Measurements from ENCODE around the gene MPPED1. TPM values are rescaled to one million over a fixed set of nuclear protein-coding genes. Genes with fewer than 3 reads are reported as not detected.

MPPED1 gene
- total and polyA plus RNA-seq, 4 donors = 0.89 to 6.5 (median 4.1) TPM

DNA sequence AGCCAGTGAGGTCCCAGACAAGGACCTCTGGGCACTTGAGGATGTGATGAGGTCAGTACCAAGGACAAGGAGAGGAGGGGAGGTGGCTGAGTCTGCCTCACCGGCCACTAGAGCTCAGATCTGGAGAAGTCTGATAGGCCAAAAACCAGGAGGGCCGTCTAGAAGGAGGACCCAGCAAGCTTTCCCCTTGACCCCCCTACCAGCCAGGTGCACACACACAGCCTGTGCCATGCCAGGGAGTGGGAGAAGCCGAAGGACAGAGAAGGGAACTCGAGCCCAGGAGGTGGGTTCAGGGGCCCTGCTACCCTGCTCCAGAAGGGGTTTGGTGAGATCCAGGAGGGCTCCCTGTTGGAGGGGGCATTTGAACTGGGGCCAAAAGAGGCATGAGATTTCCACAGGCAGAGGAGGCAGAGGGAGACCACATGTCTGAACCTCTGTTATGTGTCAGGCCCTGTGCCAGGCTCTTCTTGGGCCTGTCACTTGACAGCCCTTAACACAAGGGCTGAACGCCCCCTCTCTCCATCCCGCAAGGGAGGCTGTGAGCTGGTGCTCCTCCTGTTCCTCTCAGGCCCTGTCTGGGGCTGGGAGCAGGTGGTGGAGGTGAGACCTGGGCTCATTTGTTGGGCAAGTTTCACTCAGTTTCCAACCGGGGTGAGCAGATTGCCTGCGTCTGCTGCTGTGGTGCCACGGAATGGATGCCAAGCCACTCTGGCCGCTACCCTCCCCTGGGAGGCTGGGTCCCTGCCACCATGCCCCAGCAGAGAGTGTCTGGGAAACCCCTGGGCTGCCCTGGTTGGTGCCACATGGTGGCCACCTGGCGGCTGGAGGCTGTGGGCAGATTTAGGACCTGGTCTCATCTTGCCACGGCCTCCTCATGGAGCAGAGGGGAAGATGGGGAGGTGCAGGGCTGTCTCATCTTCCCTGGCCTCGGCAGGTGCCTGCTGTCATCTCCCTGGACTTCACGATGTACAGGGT is 65.2 kb downstream of the MPPED1 start:
- TF ChIP-seq RXRA (IDR thresholded peaks at IDR 0.05) (no peak), FOXA1 (IDR thresholded peaks at IDR 0.05) (no peak), TAF1 (conservative IDR thresholded peaks at IDR 0.05) (no peak), HNF4A (conservative IDR thresholded peaks at IDR 0.05) (no peak), SP1 (IDR thresholded peaks at IDR 0.05) (no peak), EGR1 (IDR thresholded peaks at IDR 0.05; ENCODE audit: low read depth in 2 of 2) (no peak), NR2F2 (IDR thresholded peaks at IDR 0.05) (no peak), YY1 (IDR thresholded peaks at IDR 0.05) (no peak), JUND (IDR thresholded peaks at IDR 0.05) (no peak), HNF4G (IDR thresholded peaks at IDR 0.05) (no peak)
- TF ChIP-seq, protein P1, sequence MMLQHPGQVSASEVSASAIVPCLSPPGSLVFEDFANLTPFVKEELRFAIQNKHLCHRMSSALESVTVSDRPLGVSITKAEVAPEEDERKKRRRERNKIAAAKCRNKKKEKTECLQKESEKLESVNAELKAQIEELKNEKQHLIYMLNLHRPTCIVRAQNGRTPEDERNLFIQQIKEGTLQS (IDR thresholded peaks at IDR 0.05) = no peak
- TF ChIP-seq, protein P2, sequence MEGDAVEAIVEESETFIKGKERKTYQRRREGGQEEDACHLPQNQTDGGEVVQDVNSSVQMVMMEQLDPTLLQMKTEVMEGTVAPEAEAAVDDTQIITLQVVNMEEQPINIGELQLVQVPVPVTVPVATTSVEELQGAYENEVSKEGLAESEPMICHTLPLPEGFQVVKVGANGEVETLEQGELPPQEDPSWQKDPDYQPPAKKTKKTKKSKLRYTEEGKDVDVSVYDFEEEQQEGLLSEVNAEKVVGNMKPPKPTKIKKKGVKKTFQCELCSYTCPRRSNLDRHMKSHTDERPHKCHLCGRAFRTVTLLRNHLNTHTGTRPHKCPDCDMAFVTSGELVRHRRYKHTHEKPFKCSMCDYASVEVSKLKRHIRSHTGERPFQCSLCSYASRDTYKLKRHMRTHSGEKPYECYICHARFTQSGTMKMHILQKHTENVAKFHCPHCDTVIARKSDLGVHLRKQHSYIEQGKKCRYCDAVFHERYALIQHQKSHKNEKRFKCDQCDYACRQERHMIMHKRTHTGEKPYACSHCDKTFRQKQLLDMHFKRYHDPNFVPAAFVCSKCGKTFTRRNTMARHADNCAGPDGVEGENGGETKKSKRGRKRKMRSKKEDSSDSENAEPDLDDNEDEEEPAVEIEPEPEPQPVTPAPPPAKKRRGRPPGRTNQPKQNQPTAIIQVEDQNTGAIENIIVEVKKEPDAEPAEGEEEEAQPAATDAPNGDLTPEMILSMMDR (IDR thresholded peaks at IDR 0.05; ENCODE audit: low read depth, low read length, missing input control) = no peak
- TF ChIP-seq, protein P3, sequence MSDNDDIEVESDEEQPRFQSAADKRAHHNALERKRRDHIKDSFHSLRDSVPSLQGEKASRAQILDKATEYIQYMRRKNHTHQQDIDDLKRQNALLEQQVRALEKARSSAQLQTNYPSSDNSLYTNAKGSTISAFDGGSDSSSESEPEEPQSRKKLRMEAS (IDR thresholded peaks at IDR 0.05) = no peak
- TF ChIP-seq, protein P4, sequence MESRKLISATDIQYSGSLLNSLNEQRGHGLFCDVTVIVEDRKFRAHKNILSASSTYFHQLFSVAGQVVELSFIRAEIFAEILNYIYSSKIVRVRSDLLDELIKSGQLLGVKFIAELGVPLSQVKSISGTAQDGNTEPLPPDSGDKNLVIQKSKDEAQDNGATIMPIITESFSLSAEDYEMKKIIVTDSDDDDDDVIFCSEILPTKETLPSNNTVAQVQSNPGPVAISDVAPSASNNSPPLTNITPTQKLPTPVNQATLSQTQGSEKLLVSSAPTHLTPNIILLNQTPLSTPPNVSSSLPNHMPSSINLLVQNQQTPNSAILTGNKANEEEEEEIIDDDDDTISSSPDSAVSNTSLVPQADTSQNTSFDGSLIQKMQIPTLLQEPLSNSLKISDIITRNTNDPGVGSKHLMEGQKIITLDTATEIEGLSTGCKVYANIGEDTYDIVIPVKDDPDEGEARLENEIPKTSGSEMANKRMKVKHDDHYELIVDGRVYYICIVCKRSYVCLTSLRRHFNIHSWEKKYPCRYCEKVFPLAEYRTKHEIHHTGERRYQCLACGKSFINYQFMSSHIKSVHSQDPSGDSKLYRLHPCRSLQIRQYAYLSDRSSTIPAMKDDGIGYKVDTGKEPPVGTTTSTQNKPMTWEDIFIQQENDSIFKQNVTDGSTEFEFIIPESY (IDR thresholded peaks at IDR 0.05) = no peak
- TF ChIP-seq, protein P5, sequence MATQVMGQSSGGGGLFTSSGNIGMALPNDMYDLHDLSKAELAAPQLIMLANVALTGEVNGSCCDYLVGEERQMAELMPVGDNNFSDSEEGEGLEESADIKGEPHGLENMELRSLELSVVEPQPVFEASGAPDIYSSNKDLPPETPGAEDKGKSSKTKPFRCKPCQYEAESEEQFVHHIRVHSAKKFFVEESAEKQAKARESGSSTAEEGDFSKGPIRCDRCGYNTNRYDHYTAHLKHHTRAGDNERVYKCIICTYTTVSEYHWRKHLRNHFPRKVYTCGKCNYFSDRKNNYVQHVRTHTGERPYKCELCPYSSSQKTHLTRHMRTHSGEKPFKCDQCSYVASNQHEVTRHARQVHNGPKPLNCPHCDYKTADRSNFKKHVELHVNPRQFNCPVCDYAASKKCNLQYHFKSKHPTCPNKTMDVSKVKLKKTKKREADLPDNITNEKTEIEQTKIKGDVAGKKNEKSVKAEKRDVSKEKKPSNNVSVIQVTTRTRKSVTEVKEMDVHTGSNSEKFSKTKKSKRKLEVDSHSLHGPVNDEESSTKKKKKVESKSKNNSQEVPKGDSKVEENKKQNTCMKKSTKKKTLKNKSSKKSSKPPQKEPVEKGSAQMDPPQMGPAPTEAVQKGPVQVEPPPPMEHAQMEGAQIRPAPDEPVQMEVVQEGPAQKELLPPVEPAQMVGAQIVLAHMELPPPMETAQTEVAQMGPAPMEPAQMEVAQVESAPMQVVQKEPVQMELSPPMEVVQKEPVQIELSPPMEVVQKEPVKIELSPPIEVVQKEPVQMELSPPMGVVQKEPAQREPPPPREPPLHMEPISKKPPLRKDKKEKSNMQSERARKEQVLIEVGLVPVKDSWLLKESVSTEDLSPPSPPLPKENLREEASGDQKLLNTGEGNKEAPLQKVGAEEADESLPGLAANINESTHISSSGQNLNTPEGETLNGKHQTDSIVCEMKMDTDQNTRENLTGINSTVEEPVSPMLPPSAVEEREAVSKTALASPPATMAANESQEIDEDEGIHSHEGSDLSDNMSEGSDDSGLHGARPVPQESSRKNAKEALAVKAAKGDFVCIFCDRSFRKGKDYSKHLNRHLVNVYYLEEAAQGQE (IDR thresholded peaks at IDR 0.05) = no peak
- H3K4me3 ChIP-seq (ENCODE audit: low read depth in 1 of 3, low read length in 3 of 3) = no peak overlapping the region
- peaks cover 3 to 21% (median 8%) of the 10 kb centered on the region in 4 donors for H3K4me1 ChIP-seq (ENCODE audit: control insufficient read depth in 4 of 4, insufficient read depth in 4 of 4, low read length in 3 of 4)
- no peaks in the 10 kb centered on the region for H3K9me3 ChIP-seq (ENCODE audit: control insufficient read depth in 4 of 4, low read length in 3 of 4)
- 83% methylated on average over 14 of the region's 14 CpGs for WGBS
- DNase-seq (ENCODE audit: low spot score) = no peak
- peaks cover 0 to 3% (median 0%) of the 10 kb centered on the region in 4 donors for H3K36me3 ChIP-seq (ENCODE audit: control insufficient read depth in 4 of 4, insufficient read depth in 3 of 4, low read depth in 1 of 4, low read length in 3 of 4)
- no peak overlapping the region for H3K27ac ChIP-seq (ENCODE audit: low read depth in 1 of 2, low read length in 2 of 2)
- no peak overlapping the region for H3K9ac ChIP-seq (ENCODE audit: low read depth in 1 of 2, low read length in 2 of 2)
- H3K27me3 ChIP-seq (ENCODE audit: control insufficient read depth in 4 of 4, insufficient read depth in 4 of 4, low read length in 3 of 4) = no peaks in the 10 kb centered on the region

All from liver (tissue), 9 donors.